ENCODE results near the gene KISS1R.

KISS1R gene

GRCh38 chr19:925087-925525, 8.0 kb downstream of the KISS1R start:
- no peak for DNase-seq

- no peak for DNase-seq
Measured at GRCh38 chr19:925526-926322, 8.6 kb downstream of the KISS1R start, which contains the start of gene ARID3A. TSS of gene ARID3A (plus strand) at chr19:926035. CDS start at chr19:929529, 3,494 bp downstream.

GRCh38 chr19:926323-926588, 9.1 kb downstream of the KISS1R start:
- no peak for DNase-seq

GRCh38 chr19:926589-927350, 9.6 kb downstream of the KISS1R start:
- no peak for DNase-seq

- no peak for DNase-seq
Measured at GRCh38 chr19:927351-927779, 10.2 kb downstream of the KISS1R start.

GRCh38 chr19:927780-928401, 10.8 kb downstream of the KISS1R start:
- no peak for DNase-seq

- no peak for DNase-seq
Measured at GRCh38 chr19:928471-929202, 11.5 kb downstream of the KISS1R start.

- DNase-seq = no peak
Measured at GRCh38 chr19:929203-929890, 12.2 kb downstream of the KISS1R start.

- no peak for DNase-seq
Measured at GRCh38 chr19:929891-930258, 12.7 kb downstream of the KISS1R start.

GRCh38 chr19:931860-932647, 14.9 kb downstream of the KISS1R start:
- DNase-seq = no peak

- DNase-seq = no peak
Measured at GRCh38 chr19:932648-933552, 15.8 kb downstream of the KISS1R start.

- DNase-seq = no peak
Measured at GRCh38 chr19:933553-933882, 16.4 kb downstream of the KISS1R start.

- no peak for DNase-seq
Measured at GRCh38 chr19:934197-934840, 17.2 kb downstream of the KISS1R start.

- no peak for DNase-seq
Measured at GRCh38 chr19:934865-935479, 17.8 kb downstream of the KISS1R start.

- DNase-seq = no peak
Measured at GRCh38 chr19:936175-936546, 19.0 kb downstream of the KISS1R start.

- no peak for DNase-seq
Measured at GRCh38 chr19:937259-937694, 20.1 kb downstream of the KISS1R start.

GRCh38 chr19:938233-938923, 21.2 kb downstream of the KISS1R start:
- no peak for DNase-seq

- no peak for DNase-seq
Measured at GRCh38 chr19:939439-939838, 22.3 kb downstream of the KISS1R start.

GRCh38 chr19:939922-940321, 22.8 kb downstream of the KISS1R start:
- no peak for DNase-seq

All from NCI-H2107 (cell line).